IMR-90 (cell line): ENCODE measurements around the gene FGF3. TPM values are rescaled to one million over a fixed set of nuclear protein-coding genes. Genes with fewer than 3 reads are reported as not detected.

Source experiments
- ATAC-seq: fragments of 200-7000 bp; cut with Tn5 transposase; 2 replicates; pipeline ENCODE4 v1.9.1; 2020; ENCODE audit warnings: low read depth, mild to moderate bottlenecking, moderate library complexity
- BruUV-seq: library from RNA; stranded (reverse); fragments of 400-500 nt; replicated peaks from 2 replicates; lab custom pipeline; 2021; lab: Mats Ljungman, UMichigan
- CTCF ChIA-PET: fragments of 300-600 bp; formaldehyde crosslinking; extraction: SDS; loops from one replicate; lab custom pipeline; 2021; ENCODE audit warnings: antibody characterized with exemption; lab: Yijun Ruan, JAX
- POLR2A ChIA-PET: fragments of 300-600 bp; sonication (Branson Sonifier 250); formaldehyde crosslinking; loops from one replicate; lab custom pipeline; 2022; ENCODE audit warnings: antibody characterized with exemption; ENCODE audit not compliant: unreplicated experiment; lab: Charles Lee
- DNase-seq: peaks from one replicate; pipeline ENCODE4 v3.0.0; 2013
- H2AFZ ChIP-seq: replicated peaks from 2 replicates; pipeline ENCODE3; 2013; ENCODE audit warnings: low read length, mild to moderate bottlenecking; ENCODE audit not compliant: poor library complexity
- H2AK5ac ChIP-seq: 2 replicates; pipeline ENCODE4 v1.6.1; 2013; ENCODE audit warnings: low read depth, low read length, inconsistent platforms
- H2AK9ac ChIP-seq: replicated peaks from 2 replicates; pipeline ENCODE3; 2013; ENCODE audit warnings: mild to moderate bottlenecking, low read depth, low read length, moderate library complexity; ENCODE audit not compliant: poor library complexity
- H2BK120ac ChIP-seq: 2 replicates; pipeline ENCODE4 v1.6.1; 2013; ENCODE audit warnings: low read depth, low read length, inconsistent platforms
- H2BK15ac ChIP-seq: 3 replicates; pipeline ENCODE4 v1.6.1; 2013; ENCODE audit warnings: low read depth, low read length, inconsistent platforms
- H2BK20ac ChIP-seq: 2 replicates; pipeline ENCODE4 v1.6.1; 2013; ENCODE audit warnings: low read depth, mild to moderate bottlenecking, inconsistent platforms, low read length, moderate library complexity
- H2BK5ac ChIP-seq: 2 replicates; pipeline ENCODE4 v1.6.1; 2013; ENCODE audit warnings: mild to moderate bottlenecking, low read depth, low read length, inconsistent platforms; ENCODE audit not compliant: poor library complexity, severe bottlenecking
- H3K14ac ChIP-seq: replicated peaks from 2 replicates; pipeline ENCODE4 v1.6.1; 2013; ENCODE audit warnings: low read depth, low read length, inconsistent platforms
- H3K18ac ChIP-seq: 2 replicates; pipeline ENCODE4 v1.6.1; 2013; ENCODE audit warnings: low read depth, low read length, control low read depth
- H3K23ac ChIP-seq: 2 replicates; pipeline ENCODE4 v1.6.1; 2013; ENCODE audit warnings: low read depth, low read length, inconsistent platforms
- H3K27ac ChIP-seq: 2 replicates; pipeline ENCODE4 v1.5.1; 2013; ENCODE audit warnings: mild to moderate bottlenecking, control low read depth, low read length; ENCODE audit not compliant: insufficient read depth
- H3K27me3 ChIP-seq: 2 replicates; pipeline ENCODE4 v1.6.1; 2013; ENCODE audit warnings: low read length; ENCODE audit not compliant: control insufficient read depth, insufficient read depth
- H3K36me3 ChIP-seq: 2 replicates; pipeline ENCODE4 v1.6.1; 2013; ENCODE audit warnings: low read length, mixed read lengths; ENCODE audit not compliant: control insufficient read depth, insufficient read depth
- H3K4ac ChIP-seq: 2 replicates; pipeline ENCODE4 v1.6.1; 2013; ENCODE audit warnings: low read depth, low read length, inconsistent platforms
- H3K4me1 ChIP-seq: 2 replicates; pipeline ENCODE4 v1.6.1; 2013; ENCODE audit warnings: low read length, mixed read lengths; ENCODE audit not compliant: control insufficient read depth, insufficient read depth
- H3K4me2 ChIP-seq: 2 replicates; pipeline ENCODE4 v1.6.1; 2013; ENCODE audit warnings: low read depth, mild to moderate bottlenecking, control low read depth, low read length, moderate library complexity
- H3K4me3 ChIP-seq: 2 replicates; pipeline ENCODE4 v1.5.1; 2013; ENCODE audit warnings: low read depth, mild to moderate bottlenecking, control low read depth, low read length, moderate library complexity; ENCODE audit not compliant: insufficient read depth
- H3K56ac ChIP-seq: 2 replicates; pipeline ENCODE4 v1.6.1; 2013; ENCODE audit warnings: low read length, inconsistent platforms; ENCODE audit not compliant: insufficient read depth; ENCODE audit errors: extremely low read depth
- H3K79me1 ChIP-seq, 2 experiments: 2 replicates each; pipeline ENCODE4 v1.6.1; 2013; ENCODE audit warnings: low read length in 2 of 2, inconsistent platforms in 1 of 2, low read depth in 1 of 2
- H3K9ac ChIP-seq: 2 replicates; pipeline ENCODE4 v1.6.1; 2013; ENCODE audit warnings: low read depth, low read length, control low read depth
- H3K9me1 ChIP-seq: 2 replicates; pipeline ENCODE4 v1.6.1; 2013; ENCODE audit warnings: low read length, inconsistent platforms; ENCODE audit not compliant: insufficient read depth
- H3K9me3 ChIP-seq: 2 replicates; pipeline ENCODE4 v1.6.1; 2013; ENCODE audit warnings: low read length; ENCODE audit not compliant: control insufficient read depth, insufficient read depth
- H4K20me1 ChIP-seq: 2 replicates; pipeline ENCODE4 v1.6.1; 2013; ENCODE audit warnings: low read length, inconsistent platforms; ENCODE audit not compliant: insufficient read depth
- H4K5ac ChIP-seq: 2 replicates; pipeline ENCODE4 v1.6.1; 2013; ENCODE audit warnings: mild to moderate bottlenecking, low read depth, low read length, control low read depth
- H4K8ac ChIP-seq, 2 experiments: 2 replicates each; pipeline ENCODE4 v1.6.1; 2013; ENCODE audit warnings: low read depth in 2 of 2, low read length in 2 of 2, control low read depth in 1 of 2, inconsistent platforms in 1 of 2
- H4K91ac ChIP-seq: 2 replicates; pipeline ENCODE4 v1.6.1; 2013; ENCODE audit warnings: low read depth, low read length, inconsistent platforms; ENCODE audit not compliant: insufficient read depth
- CEBPB ChIP-seq: IDR thresholded peaks from 2 replicates; pipeline ENCODE4 v1.6.1; 2012; ENCODE audit warnings: low read depth, low read length, improper control_type of control experiment
- FOS ChIP-seq: fragments of 150-350 bp; IDR thresholded peaks from 2 replicates; pipeline ENCODE4 v1.6.1; 2016; ENCODE audit warnings: low read depth, low read length
- MXI1 ChIP-seq: IDR thresholded peaks from 2 replicates; pipeline ENCODE4 v1.6.1; 2012; ENCODE audit warnings: low read depth, mild to moderate bottlenecking, low read length, moderate library complexity, borderline replicate concordance
- RAD21 ChIP-seq: IDR thresholded peaks from 2 replicates; pipeline ENCODE4 v1.6.1; 2012; ENCODE audit warnings: low read length, improper control_type of control experiment
- RCOR1 ChIP-seq: IDR thresholded peaks from 2 replicates; pipeline ENCODE4 v1.6.1; 2012; ENCODE audit warnings: mild to moderate bottlenecking, low read length, improper control_type of control experiment; ENCODE audit not compliant: insufficient replicate concordance
- dilution Hi-C: fragments of 300-500 bp; cut with HindIII; formaldehyde crosslinking; loops from one replicate; pipeline ENCODE4 v1.14.3; 2018; ENCODE audit warnings: low sequenced_read_pairs; ENCODE audit not compliant: unreplicated experiment
- in situ Hi-C: fragments of 300-500 bp; cut with MboI; formaldehyde crosslinking; loops from 3 replicates; pipeline ENCODE4 v1.14.3; 2019; ENCODE audit warnings: low sequenced_read_pairs, inconsistent platforms, mixed read lengths
- intact Hi-C: fragments of 100-400 bp; cut with micrococcal nuclease; formaldehyde crosslinking; loops from 2 replicates; pipeline ENCODE4 v1.10.0; 2022
- polyA plus RNA-seq, 3 experiments: library from polyadenylated mRNA; depleted of rRNA; stranded (reverse); fragments of >200 nt; gene quantifications; 2 replicates each; pipeline ENCODE4 v1.2.3, GENCODE V29; 2012; ENCODE audit warnings: low replicate concordance in 1 of 3
- total RNA-seq: library from RNA; depleted of rRNA; stranded (reverse); fragments of >200 nt; gene quantifications from 2 replicates; pipeline ENCODE4 v1.2.3, GENCODE V29; 2012
- TF ChIP-seq, protein P1 (sequence below): fragments of 150-350 bp; IDR thresholded peaks from 2 replicates; pipeline ENCODE4 v1.6.1; 2016; ENCODE audit warnings: low read depth, mild to moderate bottlenecking, low read length, moderate library complexity, borderline replicate concordance

The FGF3 gene
- total and polyA plus RNA-seq, 2 of the 4 experiments (the other 2 are of a cell fraction): not detected

DNA sequence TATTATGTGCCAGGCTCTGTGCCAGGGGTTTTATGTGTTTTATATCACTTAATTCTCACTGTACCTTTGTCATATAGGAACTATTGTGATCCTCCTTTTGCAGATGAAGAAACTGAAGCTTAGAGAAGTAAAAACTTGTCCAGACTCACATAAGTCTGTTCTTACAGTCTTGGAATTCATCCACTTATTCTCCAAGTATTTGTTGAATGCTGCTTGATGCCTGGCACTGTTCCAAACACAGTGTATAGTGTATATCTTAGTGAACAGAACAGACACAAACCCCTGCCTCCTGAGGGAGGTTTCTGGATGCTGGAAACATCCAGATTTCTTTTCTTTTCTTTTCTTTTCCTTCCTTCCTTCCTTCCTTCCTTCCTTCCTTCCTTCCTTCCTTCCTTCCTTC lies 29.0 kb upstream of the FGF3 start:
- Histone ChIP-seq H3K9me1 (no peaks in the 10 kb centered on the region), H4K20me1 (no peaks in the 10 kb centered on the region), H3K56ac (no peak overlapping the region), H3K9ac (no peak overlapping the region), H2AFZ (no peak overlapping the region), H3K9me3 (peaks cover 17% of the 10 kb centered on the region), H3K27me3 (peaks cover 40% of the 10 kb centered on the region), H2AK5ac (no peak overlapping the region), H2BK120ac (no peak overlapping the region), H3K4me3 (no peak overlapping the region), H4K91ac (no peak overlapping the region), H3K4me1 (no peaks in the 10 kb centered on the region), H2BK20ac (no peak overlapping the region), H2BK5ac (no peak overlapping the region), H4K5ac (no peak overlapping the region), H3K36me3 (no peaks in the 10 kb centered on the region), H3K4ac (no peak overlapping the region), H3K79me1 (no peaks in the 10 kb centered on the region), H3K14ac (no peak overlapping the region), H3K18ac (no peak overlapping the region), H3K4me2 (no peak overlapping the region), H4K8ac (no peak overlapping the region), H3K23ac (no peak overlapping the region), H2BK15ac (no peak overlapping the region), H3K27ac (no peak overlapping the region), H2AK9ac (no peak overlapping the region)
- CTCF ChIA-PET: no interaction called here
- BruUV-seq: no TSS peak
- peak; percentile 32 for DNase-seq
- no peak for ATAC-seq
- TF ChIP-seq FOS (no peak), RCOR1 (no peak), RAD21 (no peak), MXI1 (no peak), CEBPB (no peak)
- TF ChIP-seq, protein P1, sequence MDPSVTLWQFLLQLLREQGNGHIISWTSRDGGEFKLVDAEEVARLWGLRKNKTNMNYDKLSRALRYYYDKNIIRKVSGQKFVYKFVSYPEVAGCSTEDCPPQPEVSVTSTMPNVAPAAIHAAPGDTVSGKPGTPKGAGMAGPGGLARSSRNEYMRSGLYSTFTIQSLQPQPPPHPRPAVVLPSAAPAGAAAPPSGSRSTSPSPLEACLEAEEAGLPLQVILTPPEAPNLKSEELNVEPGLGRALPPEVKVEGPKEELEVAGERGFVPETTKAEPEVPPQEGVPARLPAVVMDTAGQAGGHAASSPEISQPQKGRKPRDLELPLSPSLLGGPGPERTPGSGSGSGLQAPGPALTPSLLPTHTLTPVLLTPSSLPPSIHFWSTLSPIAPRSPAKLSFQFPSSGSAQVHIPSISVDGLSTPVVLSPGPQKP: no peak
- POLR2A ChIA-PET: no interaction called here
- in situ Hi-C loops: no loop called here
- dilution Hi-C loops: no loop called here
- intact Hi-C loops: no loop called here
